ENCODE results near the gene HOMER2.

HOMER2 gene

GRCh38 chr15:82936966-82937711 is 15.4 kb downstream of the HOMER2 start:
- Histone ChIP-seq H3K27ac (peak overlapping the region in 5 of 21 experiments; percentile 21 to 54 (median 38)), H3K4me3 (no peak overlapping the region)

- Histone ChIP-seq H3K4me3 (no peak overlapping the region), H3K27ac (no peak overlapping the region)
Observed at GRCh38 chr15:82935382-82935781, 17.1 kb downstream of the HOMER2 start.

- H3K27ac ChIP-seq = no peak overlapping the region
- no peak overlapping the region for H3K4me3 ChIP-seq
Observed at GRCh38 chr15:82934100-82934880, 18.2 kb downstream of the HOMER2 start.

- Histone ChIP-seq H3K4me3 (no peak overlapping the region), H3K27ac (no peak overlapping the region)
Observed at GRCh38 chr15:82933576-82933975, 18.9 kb downstream of the HOMER2 start.

GRCh38 chr15:82931221-82931620 is 21.3 kb downstream of the HOMER2 start:
- no peak overlapping the region for H3K4me3 ChIP-seq
- no peak overlapping the region for H3K27ac ChIP-seq

GRCh38 chr15:82930461-82930860 is 22.1 kb downstream of the HOMER2 start:
- Histone ChIP-seq H3K27ac (no peak overlapping the region), H3K4me3 (no peak overlapping the region)

- Histone ChIP-seq H3K27ac (no peak overlapping the region), H3K4me3 (no peak overlapping the region)
Observed at GRCh38 chr15:82928711-82929110, 23.8 kb downstream of the HOMER2 start.

- Histone ChIP-seq H3K4me3 (no peak overlapping the region), H3K27ac (no peak overlapping the region)
Observed at GRCh38 chr15:82923744-82924143, 28.8 kb downstream of the HOMER2 start.

GRCh38 chr15:82922737-82923136 is 29.8 kb downstream of the HOMER2 start:
- Histone ChIP-seq H3K4me3 (no peak overlapping the region), H3K27ac (no peak overlapping the region)

GRCh38 chr15:82921939-82922338 is 30.6 kb downstream of the HOMER2 start:
- no peak overlapping the region for H3K27ac ChIP-seq
- no peak overlapping the region for H3K4me3 ChIP-seq

GRCh38 chr15:82921242-82921641 is 31.3 kb downstream of the HOMER2 start:
- H3K4me3 ChIP-seq = no peak overlapping the region
- H3K27ac ChIP-seq = peak overlapping the region in 1 of 21 experiments; percentile 17

GRCh38 chr15:82919231-82919886 is 33.2 kb downstream of the HOMER2 start:
- H3K4me3 ChIP-seq = no peak overlapping the region
- H3K27ac ChIP-seq = no peak overlapping the region

- H3K4me3 ChIP-seq = no peak overlapping the region
- peak overlapping the region in 2 of 21 experiments; percentile 40 to 42 for H3K27ac ChIP-seq
Observed at GRCh38 chr15:82918607-82919230, 33.8 kb downstream of the HOMER2 start.

- no peak overlapping the region for H3K4me3 ChIP-seq
- peak overlapping the region in 2 of 21 experiments; percentile 40 to 42 for H3K27ac ChIP-seq
Observed at GRCh38 chr15:82918162-82918561, 34.4 kb downstream of the HOMER2 start.

- no peak overlapping the region for H3K4me3 ChIP-seq
- H3K27ac ChIP-seq = peak overlapping the region in 1 of 21 experiments; percentile 15
Observed at GRCh38 chr15:82917249-82917648, 35.3 kb downstream of the HOMER2 start.

- Histone ChIP-seq H3K27ac (peak overlapping the region in 1 of 21 experiments; percentile 15), H3K4me3 (no peak overlapping the region)
Observed at GRCh38 chr15:82916161-82916952, 36.2 kb downstream of the HOMER2 start.

GRCh38 chr15:82914396-82914795 is 38.1 kb downstream of the HOMER2 start:
- H3K27ac ChIP-seq = no peak overlapping the region
- no peak overlapping the region for H3K4me3 ChIP-seq

- H3K4me3 ChIP-seq = no peak overlapping the region
- no peak overlapping the region for H3K27ac ChIP-seq
Observed at GRCh38 chr15:82911458-82911857, 41.1 kb downstream of the HOMER2 start.

GRCh38 chr15:82910721-82911120 is 41.8 kb downstream of the HOMER2 start:
- Histone ChIP-seq H3K27ac (no peak overlapping the region), H3K4me3 (no peak overlapping the region)

All from skin epidermis (tissue), 12 donors.